Esophagus muscularis mucosa (tissue), 4 donors: ENCODE measurements around the gene CHML. TPM values are rescaled to one million over a fixed set of nuclear protein-coding genes. Genes with fewer than 3 reads are reported as not detected.

ENCODE experiments used
- DNase-seq: peaks from one replicate; pipeline ENCODE4 v3.0.0-alpha.2; 2017; ENCODE audit errors: extremely low spot score
- H3K27ac ChIP-seq, 4 donors: fragments of 200-600 bp; sonication (generic); replicated peaks in 1 of 4; 1 replicate in 3 of 4; 2 replicates in 1 of 4; pipeline ENCODE4 v1.5.1; 2016 to 2019; ENCODE audit warnings: mild to moderate bottlenecking in 1 of 4
- H3K27me3 ChIP-seq, 4 donors: fragments of 200-600 bp; sonication (generic); one replicate each; pipeline versions ENCODE4 v1.5.1 to v1.6.0; 2016 to 2019
- H3K36me3 ChIP-seq, 4 donors: fragments of 200-600 bp; sonication (generic); one replicate each; pipeline ENCODE4 v1.5.1; 2016 to 2019
- H3K4me1 ChIP-seq, 4 donors: fragments of 200-600 bp; sonication (generic); one replicate each; pipeline ENCODE4 v1.5.1; 2016 to 2019
- H3K4me3 ChIP-seq, 4 donors: fragments of 200-600 bp; sonication (generic); 1 replicate in 2 of 4; 2 replicates in 2 of 4; pipeline ENCODE4 v1.5.1; 2016 to 2019; ENCODE audit warnings: mild to moderate bottlenecking in 4 of 4, moderate library complexity in 1 of 4
- H3K9me3 ChIP-seq, 4 donors: fragments of 200-600 bp; sonication (generic); 1 replicate in 3 of 4; 2 replicates in 1 of 4; pipeline ENCODE4 v1.5.1; 2016 to 2019
- EP300 ChIP-seq: sonication (generic); formaldehyde crosslinking; IDR thresholded peaks from one replicate; pipeline ENCODE4 v1.6.1; 2017; ENCODE audit warnings: antibody characterized with exemption
- POLR2A ChIP-seq: fragments of 450-650 bp; IDR thresholded peaks from one replicate; pipeline ENCODE4 v1.6.1; 2017; ENCODE audit warnings: antibody characterized with exemption, moderate library complexity, mild to moderate bottlenecking, low read depth
- POLR2AphosphoS5 ChIP-seq, 2 donors: sonication (generic); formaldehyde crosslinking; IDR thresholded peaks; one replicate each; pipeline ENCODE4 v1.6.1; 2017; ENCODE audit warnings: antibody characterized with exemption in 2 of 2
- WGBS: methylation state at CpG from one replicate; pipeline ENCODE4 v1.1.5; 2018; 5-methylcytosine and 5-hydroxymethylcytosine counted together
- intact Hi-C: fragments of 100-400 bp; cut with DNase I; formaldehyde crosslinking; loops from one replicate; pipeline ENCODE4 v1.15.1; 2023
- total RNA-seq, 4 donors: library from RNA; depleted of rRNA; stranded (reverse); fragments of >200 nt; gene quantifications; one replicate each; pipeline versions ENCODE4 v1.1.0 to v1.2.1, GENCODE V29; 2016
- TF ChIP-seq, protein P1 (sequence below), 3 experiments: fragments of 200-600 bp in 2 of 3; fragments of 450-650 bp in 1 of 3; sonication (generic) in 2 of 3; IDR thresholded peaks; one replicate each; pipeline ENCODE4 v1.5.1; 2017 to 2019; ENCODE audit warnings: antibody characterized with exemption in 3 of 3, mild to moderate bottlenecking in 2 of 3, moderate library complexity in 1 of 3

Gene CHML
- total RNA-seq, 4 donors from 2014 or later = 4.6 to 8.2 (median 5.0) TPM

DNA sequence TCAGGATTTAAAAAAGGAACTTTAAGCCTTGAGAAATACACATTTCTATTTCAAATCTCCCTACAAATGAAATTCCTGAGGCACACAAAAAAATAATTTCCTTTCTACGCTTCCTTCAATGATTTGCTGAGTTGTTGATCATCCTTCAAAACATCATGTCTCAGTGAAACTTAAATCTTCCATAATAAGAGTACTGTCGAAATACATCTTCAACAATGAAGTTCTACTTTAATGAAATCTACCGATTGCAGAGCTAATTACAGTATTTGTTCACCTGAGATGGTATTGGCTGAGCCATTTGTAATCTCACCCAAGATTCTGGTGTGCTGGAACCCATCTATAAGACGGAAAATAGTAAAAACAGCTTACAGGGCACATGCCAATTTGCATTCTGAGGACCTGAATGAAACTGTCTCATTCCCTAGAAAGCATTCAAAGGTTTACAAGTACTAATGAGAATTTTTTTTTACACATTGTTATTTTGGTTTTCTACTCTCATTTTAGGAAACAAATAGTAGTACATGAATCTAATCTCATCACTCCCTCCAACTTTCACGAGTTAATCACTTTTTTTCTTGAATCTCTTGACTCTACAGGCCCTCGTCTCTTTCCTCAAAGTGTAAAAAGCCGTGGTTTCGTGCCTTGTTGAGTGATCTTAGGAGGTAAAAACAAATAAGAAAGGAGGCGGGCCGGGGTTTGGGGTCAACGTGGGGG is 1.1 kb downstream of the CHML start:
- H3K27me3 ChIP-seq = no peaks in the 10 kb centered on the region
- WGBS = 16% methylated on average over 11 of the region's 11 CpGs
- peaks cover 0 to 9% (median 0%) of the 10 kb centered on the region in 4 donors for H3K36me3 ChIP-seq
- intact Hi-C loops = no loop called here
- peak overlapping the region; percentile 81 to 93 (median 91) for H3K4me3 ChIP-seq
- H3K4me1 ChIP-seq = peaks cover 3 to 37% (median 31%) of the 10 kb centered on the region in 4 donors
- TF ChIP-seq, protein P1, sequence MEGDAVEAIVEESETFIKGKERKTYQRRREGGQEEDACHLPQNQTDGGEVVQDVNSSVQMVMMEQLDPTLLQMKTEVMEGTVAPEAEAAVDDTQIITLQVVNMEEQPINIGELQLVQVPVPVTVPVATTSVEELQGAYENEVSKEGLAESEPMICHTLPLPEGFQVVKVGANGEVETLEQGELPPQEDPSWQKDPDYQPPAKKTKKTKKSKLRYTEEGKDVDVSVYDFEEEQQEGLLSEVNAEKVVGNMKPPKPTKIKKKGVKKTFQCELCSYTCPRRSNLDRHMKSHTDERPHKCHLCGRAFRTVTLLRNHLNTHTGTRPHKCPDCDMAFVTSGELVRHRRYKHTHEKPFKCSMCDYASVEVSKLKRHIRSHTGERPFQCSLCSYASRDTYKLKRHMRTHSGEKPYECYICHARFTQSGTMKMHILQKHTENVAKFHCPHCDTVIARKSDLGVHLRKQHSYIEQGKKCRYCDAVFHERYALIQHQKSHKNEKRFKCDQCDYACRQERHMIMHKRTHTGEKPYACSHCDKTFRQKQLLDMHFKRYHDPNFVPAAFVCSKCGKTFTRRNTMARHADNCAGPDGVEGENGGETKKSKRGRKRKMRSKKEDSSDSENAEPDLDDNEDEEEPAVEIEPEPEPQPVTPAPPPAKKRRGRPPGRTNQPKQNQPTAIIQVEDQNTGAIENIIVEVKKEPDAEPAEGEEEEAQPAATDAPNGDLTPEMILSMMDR (IDR thresholded peaks at IDR 0.05) = no peak
- TF ChIP-seq EP300 (no peak), POLR2AphosphoS5 (IDR thresholded peaks at IDR 0.05) (no peak), POLR2A (no peak)
- no peaks in the 10 kb centered on the region for H3K9me3 ChIP-seq
- H3K27ac ChIP-seq = peak overlapping the region in 3 of 4 donors; percentile 82 to 87 (median 86)
- DNase-seq = no peak

DNA sequence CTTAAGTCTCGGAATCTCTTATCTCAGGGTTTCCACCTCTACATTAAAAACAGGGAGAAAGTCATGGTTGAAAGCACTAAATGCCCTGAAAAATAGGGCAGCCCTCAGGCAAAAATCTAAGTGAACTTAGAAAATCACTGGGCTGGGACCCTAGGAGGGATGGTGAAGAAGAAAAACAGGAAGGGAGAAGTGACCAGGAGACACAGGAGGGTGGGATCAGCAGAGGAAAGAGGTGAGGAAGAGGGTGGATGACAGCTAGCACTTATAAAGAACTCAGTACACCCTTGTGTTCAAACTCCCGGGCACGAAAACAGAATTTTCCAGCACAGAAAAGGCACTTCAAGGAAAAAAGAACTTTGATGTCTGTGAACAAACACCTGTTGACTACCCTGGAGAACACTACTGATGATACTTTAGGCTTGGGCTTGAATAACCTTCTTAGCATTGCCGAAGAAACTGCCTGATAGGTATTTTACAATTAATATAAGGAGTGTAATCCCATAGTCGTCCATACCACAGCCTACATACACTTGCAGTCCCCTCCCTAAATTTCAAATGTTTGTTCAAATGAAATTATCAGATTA is 2.0 kb downstream of the CHML start:
- Histone ChIP-seq H3K4me1 (peaks cover 3 to 37% (median 31%) of the 10 kb centered on the region in 4 donors), H3K4me3 (no peak overlapping the region), H3K27me3 (no peaks in the 10 kb centered on the region), H3K27ac (no peak overlapping the region), H3K36me3 (peaks cover 0 to 9% (median 0%) of the 10 kb centered on the region in 4 donors), H3K9me3 (no peaks in the 10 kb centered on the region)
- intact Hi-C loops = no loop called here
- no peak for DNase-seq
- 89% methylated on average over 5 of the region's 5 CpGs for WGBS
- TF ChIP-seq EP300 = no peak

DNA sequence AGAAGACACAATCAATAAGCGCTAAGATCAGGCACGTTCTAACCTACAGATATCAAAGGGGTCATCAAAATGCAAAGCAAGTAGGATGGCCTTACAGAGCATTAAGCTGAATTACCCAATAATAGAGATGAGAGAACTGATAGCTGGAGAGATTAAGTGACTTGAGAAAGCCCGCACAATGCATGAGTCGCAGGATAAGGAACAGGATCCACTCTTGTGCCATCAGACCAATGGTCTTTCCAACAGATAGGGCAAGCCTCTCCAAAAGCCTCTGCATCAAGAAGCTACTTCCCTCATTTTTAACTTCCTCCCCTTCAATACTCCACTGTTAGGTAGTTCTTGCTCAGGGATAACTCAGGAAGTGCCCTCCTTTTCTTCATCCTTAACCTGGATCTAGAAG is 2.6 kb downstream of the CHML start:
- Histone ChIP-seq H3K4me3 (no peak overlapping the region), H3K4me1 (peaks cover 3 to 37% (median 31%) of the 10 kb centered on the region in 4 donors), H3K36me3 (peaks cover 0 to 9% (median 0%) of the 10 kb centered on the region in 4 donors), H3K27ac (no peak overlapping the region), H3K9me3 (no peaks in the 10 kb centered on the region), H3K27me3 (no peaks in the 10 kb centered on the region)
- TF ChIP-seq, protein P1 (IDR thresholded peaks at IDR 0.05) = no peak
- no peak for TF ChIP-seq EP300
- TF ChIP-seq POLR2A = no peak
- no peak for TF ChIP-seq POLR2AphosphoS5 (IDR thresholded peaks at IDR 0.05)
- intact Hi-C loops = no loop called here
- WGBS = 88% methylated on average over 4 of the region's 4 CpGs
- no peak for DNase-seq

GRCh38 chr1:241637046-241637590 is 3.1 kb downstream of the CHML start:
- Histone ChIP-seq H3K4me1 (peaks cover 3 to 37% (median 31%) of the 10 kb centered on the region in 4 donors), H3K27me3 (no peaks in the 10 kb centered on the region), H3K4me3 (no peak overlapping the region), H3K27ac (no peak overlapping the region), H3K36me3 (peaks cover 0 to 9% (median 0%) of the 10 kb centered on the region in 4 donors), H3K9me3 (no peaks in the 10 kb centered on the region)
- TF ChIP-seq, protein P1 (IDR thresholded peaks at IDR 0.05) = no peak
- TF ChIP-seq POLR2A = no peak
- TF ChIP-seq EP300 = no peak
- no peak for TF ChIP-seq POLR2AphosphoS5 (IDR thresholded peaks at IDR 0.05)
- intact Hi-C loops = no loop called here
- DNase-seq = no peak

- H3K36me3 ChIP-seq = peaks cover 0 to 9% (median 0%) of the 10 kb centered on the region in 4 donors
- no peak for DNase-seq
- H3K4me1 ChIP-seq = peaks cover 3 to 37% (median 31%) of the 10 kb centered on the region in 4 donors
- no peak overlapping the region for H3K4me3 ChIP-seq
- TF ChIP-seq EP300 = no peak
- H3K27ac ChIP-seq = no peak overlapping the region
- WGBS = 72% methylated on average over 1 of the region's 1 CpG
- intact Hi-C loops = no loop called here
- no peaks in the 10 kb centered on the region for H3K27me3 ChIP-seq
- H3K9me3 ChIP-seq = no peaks in the 10 kb centered on the region
Measured at GRCh38 chr1:241636291-241636690, 3.9 kb downstream of the CHML start.
